Femur (tissue), 1 donor: ENCODE measurements around the gene SDC4.

Experiments
- DNase-seq: peaks from one replicate; pipeline ENCODE4 v3.0.0-alpha.2; 2017

SDC4 gene

DNA sequence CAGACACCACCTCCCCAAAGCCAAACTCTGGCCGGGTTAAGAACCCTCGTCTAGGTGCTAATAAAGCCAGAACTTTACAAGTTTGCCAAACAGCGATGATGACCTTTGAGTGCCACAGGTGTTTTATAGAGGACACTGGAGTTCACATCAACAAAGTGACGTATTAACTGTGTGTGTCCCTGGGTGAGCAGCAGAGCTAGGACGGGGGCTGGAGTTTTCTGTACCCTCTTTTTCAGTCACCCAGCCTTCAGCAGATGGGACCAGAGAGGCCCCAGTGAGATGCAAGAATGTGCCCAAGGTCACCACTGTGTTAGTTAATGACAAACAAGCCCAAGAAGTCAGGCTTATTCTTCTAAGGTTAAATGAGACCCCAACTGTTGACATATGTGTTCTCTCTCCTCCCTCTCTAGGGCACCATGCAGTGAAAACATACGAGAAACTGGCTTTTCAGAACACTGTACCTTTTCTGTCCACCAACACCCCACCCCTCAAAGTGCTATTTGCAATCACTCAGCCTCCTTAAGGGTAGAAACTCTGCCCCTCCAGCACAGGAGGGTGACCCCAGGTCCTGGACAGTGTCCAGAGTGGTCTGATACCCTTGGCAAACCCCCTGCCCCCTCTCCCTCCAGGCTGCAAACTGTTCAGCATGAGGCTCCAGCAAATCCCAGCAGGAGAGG, 5.2 kb downstream of the SDC4 start:
- no peak for DNase-seq

DNA sequence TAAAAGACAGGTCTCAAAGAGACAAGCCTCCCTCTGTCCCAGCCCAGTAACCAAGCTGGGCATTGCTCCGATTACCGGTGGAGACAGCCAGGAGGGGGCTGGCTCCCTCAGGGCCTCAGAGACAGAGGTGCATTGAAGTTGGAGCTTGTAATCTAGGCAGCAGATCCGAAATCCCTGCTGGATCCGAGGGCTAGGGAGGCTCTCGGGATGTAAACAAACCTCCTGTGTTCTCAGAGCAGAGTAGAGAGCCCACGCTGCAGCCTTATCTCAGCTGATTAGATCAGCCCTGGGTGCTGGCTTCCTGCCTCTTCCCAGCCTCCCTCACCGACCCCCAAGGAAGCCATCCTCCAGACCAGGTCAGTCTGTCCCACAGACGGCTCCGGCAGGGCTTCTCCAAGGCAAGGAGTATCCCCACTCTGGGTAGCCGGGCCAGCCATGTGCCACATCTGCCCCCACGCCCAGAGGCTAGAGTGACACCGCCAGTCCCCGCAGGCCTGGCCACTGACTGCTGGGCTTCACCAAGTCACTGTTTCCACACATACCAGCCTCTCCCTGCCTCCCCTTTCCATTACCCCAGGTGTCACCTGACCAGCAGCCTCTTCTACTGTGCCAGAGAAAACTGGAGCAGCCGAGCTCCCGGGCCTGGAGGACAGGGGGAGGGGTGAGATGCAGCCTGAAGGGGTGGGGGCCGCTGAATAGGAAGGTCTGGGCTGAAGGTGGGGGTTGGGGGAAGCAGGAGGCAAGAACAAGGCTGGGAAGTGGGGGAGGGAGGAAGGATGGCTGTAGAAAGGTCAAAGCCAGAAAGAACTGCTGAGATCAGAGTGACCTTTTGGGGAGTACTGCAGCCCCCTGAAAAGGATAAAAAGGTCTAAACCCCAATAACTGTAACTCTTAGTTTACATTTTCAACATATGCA, 6.0 kb downstream of the SDC4 start:
- DNase-seq = peak; percentile 79

DNA sequence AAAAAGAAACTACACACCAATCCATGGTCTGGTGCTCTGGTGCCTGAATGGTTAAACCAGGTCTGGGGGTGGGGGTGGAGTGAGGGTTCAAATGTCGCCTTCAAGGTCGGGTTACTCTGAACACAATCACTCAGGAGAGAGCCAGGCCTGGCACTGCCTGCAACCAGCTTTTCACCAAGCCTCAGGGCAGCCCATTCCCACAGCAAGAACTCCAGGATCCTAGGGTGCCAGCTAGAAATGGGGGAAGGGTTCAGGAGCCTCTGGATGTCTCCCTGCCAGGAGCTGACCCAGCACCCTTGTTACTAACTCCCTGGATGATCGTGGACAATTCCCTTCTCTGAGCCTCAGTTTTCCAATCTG, 6.7 kb downstream of the SDC4 start:
- DNase-seq = no peak

DNA sequence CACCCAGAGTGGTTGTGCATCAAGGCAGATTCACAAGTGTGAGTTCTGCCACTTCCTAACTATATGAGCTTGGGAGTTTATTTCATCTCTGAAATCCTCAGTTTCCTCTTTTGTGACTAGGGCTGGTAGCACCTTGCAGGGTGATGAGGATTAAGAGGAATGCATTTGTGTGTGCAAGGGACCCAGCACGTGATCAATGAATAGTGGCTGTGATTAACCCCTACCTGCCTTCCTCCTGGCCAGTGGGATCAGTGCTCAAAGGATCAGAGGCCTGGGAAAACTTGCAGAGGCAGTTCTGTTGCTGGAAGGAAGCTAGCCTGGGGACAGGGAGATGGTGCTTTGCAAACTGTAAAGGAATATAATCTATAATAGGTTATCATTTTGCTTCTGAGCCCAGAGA, 7.3 kb downstream of the SDC4 start:
- DNase-seq = no peak

DNA sequence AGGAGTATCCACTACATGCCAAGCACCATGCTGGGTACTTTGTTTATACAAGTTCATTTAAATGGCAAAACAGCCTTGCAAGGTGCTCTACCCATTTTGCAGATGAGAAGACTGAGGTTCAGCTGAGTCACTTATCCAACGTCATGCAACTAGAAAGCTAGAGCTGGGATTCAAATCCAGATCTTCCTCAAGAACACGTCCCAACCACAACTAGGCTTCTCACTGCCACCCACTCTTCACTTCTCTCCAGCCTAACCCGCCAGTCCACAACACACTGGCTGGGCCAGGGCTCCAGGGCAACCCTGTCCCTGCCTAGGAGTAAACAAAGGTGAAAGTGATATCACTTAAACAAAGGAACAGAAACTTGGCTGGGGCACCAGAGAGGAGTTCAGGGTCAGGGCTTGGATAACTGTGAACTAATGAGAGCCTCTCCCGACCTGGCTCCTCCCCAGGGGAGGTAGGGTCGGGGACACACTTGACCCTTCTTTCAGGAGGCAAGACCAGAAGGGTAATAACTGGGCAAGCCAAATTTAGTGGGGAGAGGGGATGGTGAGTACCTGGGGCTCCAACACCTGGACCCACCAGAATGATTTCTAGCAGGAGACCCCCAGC, 7.9 kb downstream of the SDC4 start:
- no peak for DNase-seq

DNA sequence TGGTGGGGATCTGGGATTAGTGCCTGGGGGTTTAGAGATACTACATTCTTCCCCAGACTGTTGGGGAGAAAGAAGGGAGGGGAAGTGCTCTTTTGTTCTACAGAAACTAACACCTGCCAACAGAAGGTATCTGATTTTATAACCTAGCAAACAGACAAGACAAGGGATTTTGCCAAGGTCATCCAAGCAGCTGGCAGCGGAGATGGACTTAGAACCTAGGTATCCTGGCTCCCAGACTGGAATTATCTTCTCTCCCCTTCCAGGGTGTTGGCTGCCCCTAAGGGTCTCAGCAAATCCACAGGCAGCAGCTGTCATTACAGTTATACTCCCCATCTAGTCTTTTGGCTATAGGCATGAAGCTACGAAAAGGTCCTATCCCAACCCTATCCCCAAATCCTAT, 8.4 kb downstream of the SDC4 start:
- DNase-seq = no peak

- no peak for DNase-seq
Measured at GRCh38 chr20:45339084-45339483, 9.1 kb downstream of the SDC4 start.

DNA sequence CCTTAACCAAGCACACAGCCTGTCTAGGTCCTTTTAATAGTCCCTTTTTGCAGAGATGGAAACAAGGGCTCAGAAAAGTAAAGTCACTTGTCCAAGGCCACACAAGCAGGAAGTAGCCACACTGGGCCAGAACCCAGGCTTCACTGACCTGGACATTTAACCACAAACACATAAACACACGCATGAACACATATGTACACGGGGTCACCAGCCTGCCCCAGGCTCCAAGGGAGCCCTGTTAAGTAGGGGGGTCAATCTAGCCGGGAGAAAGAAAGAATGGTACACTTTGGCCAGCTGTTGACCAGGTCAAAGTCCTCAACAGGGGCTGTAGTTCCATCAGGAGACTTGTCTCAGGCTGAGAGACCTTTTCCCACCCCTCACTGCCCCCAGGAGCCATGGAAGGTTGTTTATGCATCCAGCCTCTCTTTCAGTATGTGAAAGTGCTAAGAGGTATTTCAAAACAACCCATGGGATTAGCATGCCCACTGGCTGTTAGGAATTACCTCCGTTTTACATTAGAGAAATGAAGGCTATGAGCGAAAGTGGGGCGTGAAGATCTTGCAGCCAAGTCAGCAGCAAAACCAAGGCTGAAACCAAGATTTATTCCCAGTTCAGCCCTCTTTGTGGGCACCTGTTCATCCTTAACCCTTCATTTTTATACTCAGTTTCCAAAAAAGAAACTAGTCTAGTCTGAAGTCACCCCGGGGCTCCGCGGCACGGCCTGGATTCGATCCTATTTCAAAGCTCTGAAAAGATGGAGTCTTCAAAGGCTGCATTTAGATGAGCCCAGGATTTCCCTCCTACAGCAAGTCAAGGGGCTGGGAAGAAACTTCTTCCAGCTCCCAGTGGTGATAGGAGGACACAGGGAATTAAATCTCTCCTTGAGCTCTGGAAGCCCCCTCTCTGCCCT, 9.8 kb downstream of the SDC4 start:
- DNase-seq = no peak

GRCh38 chr20:45337367-45338120, 10.7 kb downstream of the SDC4 start:
- peak; percentile 51 for DNase-seq

DNA sequence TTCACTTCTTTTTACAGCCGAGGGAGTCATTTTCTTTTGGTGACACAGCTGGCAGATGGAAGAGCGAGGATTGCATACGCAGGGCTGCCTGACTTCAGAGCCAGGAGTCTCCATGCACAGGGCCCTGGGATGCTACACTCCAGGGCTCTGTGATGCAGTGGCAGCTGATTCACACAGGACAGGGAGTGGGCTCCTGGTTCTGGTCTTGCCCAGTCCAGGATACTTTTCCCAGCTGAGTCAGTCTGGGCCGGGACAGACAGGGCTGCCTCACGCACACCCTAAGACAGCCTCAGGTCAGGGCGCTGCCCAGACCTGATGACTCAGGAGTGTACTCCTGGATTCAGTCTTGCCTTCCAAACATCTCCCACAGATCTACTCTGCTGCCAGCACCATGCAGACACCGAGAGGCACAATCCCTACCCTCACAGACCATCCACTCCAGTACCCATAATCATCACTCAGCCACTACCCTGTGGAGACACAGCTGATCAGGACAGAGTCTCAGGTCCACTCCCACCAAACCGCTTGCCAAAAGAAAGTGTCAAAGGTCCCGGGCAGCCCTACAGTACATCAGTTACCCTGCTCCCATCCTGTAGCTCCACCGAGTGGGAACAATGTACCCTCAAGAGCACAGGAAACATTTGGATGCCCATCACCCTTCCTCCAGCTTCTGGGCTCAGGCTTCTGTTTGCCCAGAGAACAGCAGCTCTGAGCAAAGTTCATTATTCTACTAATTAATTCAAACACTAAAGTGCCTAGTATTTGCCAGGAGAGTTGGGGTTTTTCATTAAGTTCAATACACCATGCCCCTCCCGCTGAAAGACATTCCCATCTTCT, 11.5 kb downstream of the SDC4 start:
- DNase-seq = no peak

GRCh38 chr20:45330476-45330875, 17.7 kb downstream of the SDC4 start:
- no peak for DNase-seq

DNA sequence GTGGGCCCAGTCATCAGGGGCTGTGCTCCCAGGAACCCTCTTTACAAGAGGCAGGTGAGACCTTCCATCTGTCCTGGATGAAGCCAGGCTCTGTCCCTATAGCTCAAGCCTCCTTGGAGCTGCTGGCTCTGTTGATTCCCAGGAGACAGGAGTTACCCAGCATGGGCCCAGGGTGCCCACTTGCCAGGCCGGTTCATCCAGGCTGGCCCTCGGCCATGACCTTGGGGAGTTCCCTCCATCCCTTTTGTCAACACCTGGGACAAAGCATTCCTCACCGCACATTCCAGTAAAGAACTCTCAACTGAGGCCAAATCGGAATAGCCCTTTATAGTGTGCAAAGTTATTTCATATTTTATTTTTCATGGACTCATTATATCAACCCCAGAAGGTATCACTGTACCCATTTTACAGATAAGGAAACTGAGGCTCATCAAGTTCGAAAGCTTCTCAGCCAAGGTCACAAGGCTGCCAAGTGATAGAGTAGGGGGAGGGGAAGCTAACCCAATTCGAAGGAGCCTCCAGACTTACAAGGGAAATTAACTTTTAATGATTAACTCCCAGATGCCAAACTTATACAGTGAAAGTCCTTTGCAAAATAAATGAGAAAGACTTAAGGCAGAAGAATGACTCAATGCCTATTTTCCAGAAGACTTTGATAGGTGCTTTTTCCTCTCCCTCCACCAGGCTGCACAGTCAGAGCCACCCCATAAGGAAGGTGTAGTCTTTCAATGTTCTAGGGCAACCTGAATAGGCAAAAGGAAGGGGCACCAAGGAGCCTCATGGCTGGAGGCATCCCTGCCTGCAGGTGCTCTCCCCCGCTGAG, 18.5 kb downstream of the SDC4 start:
- no peak for DNase-seq

GRCh38 chr20:45328451-45328850, 19.8 kb downstream of the SDC4 start:
- no peak for DNase-seq

GRCh38 chr20:45325371-45325770, 22.9 kb downstream of the SDC4 start:
- no peak for DNase-seq

GRCh38 chr20:45323731-45324130, 24.5 kb downstream of the SDC4 start:
- DNase-seq = no peak

DNA sequence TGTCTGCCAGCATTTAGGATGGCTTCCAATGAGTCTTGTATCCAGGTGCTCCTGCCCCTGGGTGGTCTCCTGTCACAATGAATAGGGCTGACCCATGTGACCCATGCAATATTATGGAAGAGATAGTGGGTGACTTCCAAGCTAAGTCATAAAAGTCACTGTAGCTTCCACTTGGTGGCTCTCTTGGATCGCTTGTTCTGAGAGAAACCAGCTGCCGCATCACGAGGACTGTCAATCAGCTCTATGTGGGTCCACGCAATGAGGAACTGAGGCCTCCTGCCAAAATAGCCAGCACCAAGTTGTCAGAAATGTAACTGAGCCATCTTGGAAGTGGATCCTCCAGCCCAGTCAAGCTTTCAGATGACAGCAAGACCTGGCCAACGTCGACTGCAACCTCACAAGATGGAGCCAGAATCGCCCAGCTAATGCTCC, 25.3 kb downstream of the SDC4 start:
- DNase-seq = no peak

- DNase-seq = no peak
Measured at GRCh38 chr20:45320948-45321595, 27.2 kb downstream of the SDC4 start.

DNA sequence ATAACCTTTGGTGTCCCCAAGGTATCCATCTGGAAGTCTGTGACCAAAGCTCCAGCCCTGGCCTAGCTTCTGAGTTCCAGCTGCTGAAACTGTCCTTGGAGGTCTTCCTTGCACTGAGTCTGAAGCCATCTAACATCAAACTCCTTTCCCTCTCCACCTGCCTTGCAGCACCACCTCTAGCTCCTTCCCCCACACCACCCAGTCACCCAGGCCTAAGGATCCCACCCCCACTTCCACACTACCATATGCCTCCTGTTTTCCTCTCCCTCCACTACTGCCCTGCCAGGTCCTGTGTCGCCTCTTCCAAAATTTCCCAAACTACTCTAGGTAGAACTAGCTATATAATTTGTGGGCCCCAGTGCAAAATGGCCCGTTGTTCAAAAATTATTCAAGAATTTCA, 29.3 kb downstream of the SDC4 start:
- DNase-seq = no peak

DNA sequence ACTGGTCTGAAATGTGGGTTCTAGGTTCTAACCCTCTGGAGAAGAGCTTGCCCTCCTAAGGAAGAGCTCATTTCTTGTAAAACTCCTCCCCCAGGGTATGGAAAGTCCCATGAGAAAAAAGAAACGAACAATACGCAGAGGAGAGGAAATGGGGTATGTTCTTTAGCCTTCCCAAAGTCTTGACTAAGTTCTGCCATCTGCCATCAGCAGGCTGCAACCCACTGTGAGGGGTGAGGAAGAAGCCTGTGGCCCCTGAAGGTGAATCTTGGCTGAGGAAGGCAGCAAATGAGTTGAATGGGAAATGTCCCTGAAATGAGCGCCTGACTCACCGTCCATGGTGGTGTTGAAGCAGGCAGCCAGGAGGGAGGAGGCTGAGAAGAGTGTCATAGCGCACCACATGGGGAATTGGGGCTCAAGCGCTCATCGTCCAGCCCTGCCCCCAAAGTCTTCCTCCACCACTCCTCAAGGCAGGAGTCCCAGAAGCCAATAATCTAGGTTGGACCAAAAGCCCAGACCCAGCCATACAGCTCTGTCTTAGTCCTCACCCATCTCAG, 29.8 kb downstream of the SDC4 start:
- DNase-seq = no peak
